Hippocampal formation (tissue), 2 donors: ENCODE results near the gene PLA2G7.

Experiments
- DNase-seq, 2 donors: peaks; one replicate each; lab custom pipeline; 2025; lab: John Stamatoyannopoulos, UW

The PLA2G7 gene

DNA sequence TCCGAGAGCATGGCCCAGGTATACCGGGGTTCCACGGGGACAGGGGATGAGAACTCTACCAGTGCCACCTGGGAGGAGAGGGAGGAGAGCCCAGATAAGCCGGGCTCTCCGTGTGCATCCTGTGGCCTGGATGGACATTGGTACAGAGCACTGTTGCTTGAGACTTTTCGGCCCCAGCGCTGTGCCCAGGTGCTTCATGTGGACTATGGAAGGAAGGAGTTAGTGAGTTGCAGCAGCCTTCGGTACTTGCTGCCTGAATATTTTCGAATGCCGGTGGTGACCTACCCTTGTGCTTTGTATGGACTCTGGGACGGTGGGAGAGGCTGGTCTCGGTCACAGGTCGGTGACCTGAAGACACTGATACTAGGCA lies 46.2 kb downstream of the PLA2G7 start:
- no peak for DNase-seq

DNA sequence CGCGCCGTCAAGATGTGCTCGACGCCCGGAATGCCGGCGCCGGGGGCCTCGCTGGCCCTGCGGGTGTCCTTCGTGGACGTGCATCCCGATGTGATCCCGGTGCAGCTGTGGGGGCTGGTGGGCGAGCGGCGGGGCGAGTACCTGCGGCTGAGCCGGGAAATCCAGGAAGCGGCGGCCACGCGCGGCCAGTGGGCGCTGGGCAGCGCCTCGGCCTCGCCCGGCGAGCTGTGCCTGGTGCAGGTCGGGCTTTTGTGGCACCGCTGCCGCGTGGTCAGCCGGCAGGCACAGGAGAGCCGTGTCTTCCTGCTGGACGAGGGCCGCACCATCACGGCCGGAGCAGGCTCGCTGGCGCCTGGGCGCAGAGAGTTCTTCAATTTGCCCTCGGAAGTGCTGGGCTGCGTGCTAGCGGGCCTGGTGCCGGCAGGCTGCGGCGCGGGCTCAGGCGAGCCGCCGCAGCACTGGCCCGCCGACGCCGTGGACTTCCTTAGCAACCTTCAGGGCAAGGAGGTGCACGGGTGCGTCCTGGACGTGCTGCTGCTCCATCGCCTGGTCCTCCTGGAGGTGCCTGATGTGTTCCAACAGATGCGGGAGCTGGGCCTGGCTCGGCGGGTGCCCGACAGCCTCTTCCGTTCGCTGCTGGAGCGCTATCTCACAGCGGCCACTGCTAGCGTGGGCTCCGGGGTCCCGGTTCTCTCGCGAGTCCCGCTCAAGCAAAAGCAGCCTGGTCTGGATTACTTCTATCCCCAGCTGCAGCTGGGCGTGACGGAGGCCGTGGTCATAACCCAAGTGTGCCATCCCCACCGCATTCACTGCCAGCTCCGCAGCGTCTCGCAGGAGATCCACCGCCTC lies 46.8 kb downstream of the PLA2G7 start:
- no peak for DNase-seq

DNA sequence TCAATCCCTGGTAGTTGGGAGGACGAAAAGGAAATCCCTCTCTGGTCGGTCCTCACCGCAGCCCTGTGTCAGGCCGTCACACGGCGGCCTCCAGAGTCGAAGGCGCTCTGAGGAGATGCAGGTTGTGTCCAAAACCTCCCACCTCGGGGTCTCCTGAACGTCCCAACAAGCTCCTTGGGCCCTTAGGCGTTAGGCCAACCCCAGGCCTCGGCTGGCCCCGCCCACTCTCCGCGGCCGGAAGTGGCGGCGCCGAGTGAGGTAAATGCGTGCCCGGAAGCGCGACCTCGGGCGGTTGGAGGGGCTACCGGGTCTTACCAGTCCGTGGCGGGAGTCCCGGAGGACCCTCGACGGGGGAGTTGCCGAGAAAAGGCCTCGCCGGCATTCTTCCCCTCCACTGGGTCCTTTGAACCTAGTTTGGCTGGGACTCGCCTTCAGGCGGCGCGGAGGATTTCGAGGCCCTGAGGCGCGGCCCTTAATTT lies 47.5 kb downstream of the PLA2G7 start, which contains the start of gene TDRD6:
TSS of gene TDRD6 (plus strand) at position 267 of the 479 bp plus-strand sequence. CDS start 244 bp downstream, outside the sequence.
- DNase-seq, result no peak

DNA sequence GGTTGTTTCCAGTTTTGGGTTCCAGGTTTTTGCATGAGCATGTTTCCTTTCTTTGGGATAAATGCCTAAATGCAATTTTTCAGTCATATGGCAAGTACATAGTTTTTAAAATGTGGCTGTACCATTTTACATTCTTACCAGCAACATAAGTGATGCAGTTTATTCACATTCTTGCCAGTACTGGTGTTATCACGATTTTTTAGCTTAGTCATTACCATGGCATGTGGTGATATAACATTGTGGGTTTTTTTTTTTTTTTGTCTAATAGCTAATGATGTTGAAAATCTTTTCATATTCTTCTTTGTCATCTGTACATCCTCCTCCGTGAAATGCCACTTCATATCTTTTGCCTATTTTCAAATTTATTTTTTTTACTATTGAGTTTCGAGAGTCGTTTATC lies 50.4 kb downstream of the PLA2G7 start:
- DNase-seq, result no peak

DNA sequence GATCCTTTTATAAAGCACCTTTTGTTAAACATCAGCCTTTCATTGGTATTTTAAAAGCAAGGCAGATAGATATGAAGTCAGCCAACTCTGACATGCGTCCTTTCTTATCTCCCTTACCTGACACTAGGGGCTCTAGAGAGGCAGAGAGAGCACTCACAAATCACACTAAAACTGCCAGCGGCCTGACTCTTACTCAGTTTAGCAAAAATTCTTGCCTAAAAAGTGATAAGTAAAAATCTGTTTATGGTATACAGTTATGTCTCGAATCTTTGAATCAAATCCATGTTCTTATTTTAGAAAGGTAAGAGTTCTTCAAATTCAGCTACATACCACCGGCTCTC lies 57.9 kb downstream of the PLA2G7 start:
- DNase-seq, result no peak

DNA sequence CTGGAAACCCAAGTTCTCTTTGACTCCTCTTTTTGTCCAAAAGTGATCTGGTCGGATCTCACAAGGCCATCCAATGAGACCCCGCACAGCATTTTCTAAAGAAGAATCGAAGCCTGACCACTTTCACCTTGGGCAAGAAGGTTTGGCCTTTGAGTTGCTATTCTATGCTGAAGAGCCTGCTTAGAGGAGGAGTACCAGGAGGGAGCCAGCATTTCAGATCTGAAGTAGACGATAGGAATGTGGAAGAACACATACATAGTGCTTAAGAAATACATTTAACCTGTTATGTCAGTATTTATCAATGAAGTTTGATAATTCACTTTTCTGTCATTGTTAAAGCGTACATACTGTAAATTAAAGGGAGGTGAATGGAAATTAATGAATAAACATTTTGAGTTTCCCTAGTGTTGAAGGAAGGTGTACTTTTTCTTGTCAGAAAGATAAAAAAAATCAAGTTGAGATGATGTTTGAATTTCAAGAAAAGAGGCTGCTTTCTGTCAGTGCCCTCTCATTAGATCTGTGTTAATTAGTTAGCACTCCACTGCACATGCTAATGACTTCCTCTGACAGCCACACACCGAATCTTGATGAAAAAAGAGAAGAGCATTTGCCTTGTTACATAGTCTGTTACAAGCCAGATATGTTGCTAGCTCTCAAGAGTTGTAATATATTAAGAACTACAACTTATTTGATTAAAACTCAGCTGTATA lies 58.4 kb downstream of the PLA2G7 start:
- no peak for DNase-seq

DNA sequence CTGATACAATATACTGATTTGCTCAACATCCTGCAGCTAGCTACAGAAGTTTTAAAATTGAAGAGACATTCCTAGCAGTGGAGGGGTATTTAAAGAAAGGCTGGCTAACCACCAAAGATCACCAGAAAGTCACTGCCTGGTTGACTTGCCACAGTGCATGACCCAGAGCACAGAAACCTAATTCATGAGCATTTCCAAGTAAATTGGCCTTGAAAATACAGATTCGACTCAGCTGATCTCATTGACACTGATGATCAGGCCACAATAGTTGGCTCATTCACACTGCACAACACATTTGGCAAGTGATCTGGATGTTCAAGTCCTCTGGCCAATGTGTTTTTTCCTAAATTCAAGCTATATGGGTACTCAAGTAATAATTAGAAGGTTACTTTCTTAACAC lies 60.8 kb downstream of the PLA2G7 start:
- DNase-seq, result no peak

DNA sequence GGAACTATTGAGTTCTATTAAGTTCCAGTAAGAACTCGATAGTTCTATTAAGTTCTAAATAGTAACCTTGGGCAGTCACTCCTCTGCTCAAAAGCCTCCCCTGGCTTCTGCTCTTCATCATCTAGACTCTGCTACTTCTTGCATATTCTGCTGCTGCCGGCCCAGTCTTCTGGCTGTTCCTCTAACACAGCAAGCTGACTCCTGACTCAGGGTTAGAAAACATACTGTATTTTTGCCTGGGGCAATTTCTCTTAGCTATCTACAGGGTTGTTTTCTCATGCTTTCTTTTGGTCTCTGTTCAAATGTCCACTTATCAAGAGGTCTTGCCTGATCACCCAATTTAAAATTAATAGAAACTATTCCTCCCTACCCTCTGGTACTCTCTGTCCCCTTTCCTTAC lies 67.8 kb downstream of the PLA2G7 start:
- DNase-seq, result no peak

DNA sequence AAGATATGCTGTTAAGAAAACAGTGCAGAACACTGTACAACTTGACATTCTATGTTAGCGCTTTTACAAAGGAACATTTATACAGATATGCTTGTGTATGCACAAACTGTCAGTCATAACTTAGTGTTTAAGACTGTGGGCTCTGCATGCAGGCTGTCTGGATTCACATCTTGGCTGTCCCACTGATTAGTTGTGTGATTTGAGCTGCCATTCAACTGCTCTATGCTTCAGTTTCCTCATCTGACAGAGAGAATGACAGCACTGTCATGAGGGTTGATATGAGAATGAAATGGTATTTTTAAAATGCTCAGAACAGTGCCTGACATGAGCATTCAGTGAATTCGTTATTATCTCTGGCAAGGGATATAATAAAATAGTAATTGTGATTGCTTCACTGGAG lies 73.7 kb downstream of the PLA2G7 start:
- no peak for DNase-seq

DNA sequence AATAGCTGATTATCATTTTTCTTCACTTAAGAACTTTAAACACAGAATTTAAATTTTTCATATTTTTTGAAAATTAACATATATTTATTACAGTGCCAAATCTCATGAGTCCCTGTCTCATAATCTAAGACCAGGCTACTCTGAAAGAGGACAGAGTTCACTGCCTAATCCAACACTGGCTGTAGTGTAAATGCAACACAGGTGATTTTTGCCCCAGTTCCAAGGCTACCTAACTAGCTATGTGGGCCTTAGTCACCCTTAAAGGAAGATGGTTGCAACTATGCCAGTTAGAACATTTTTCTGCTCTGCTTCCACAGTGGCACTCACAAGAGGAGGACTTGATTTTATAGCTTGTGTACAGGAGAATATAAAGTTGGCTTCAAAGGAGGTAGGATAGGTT lies 77.5 kb downstream of the PLA2G7 start:
- DNase-seq, result no peak

DNA sequence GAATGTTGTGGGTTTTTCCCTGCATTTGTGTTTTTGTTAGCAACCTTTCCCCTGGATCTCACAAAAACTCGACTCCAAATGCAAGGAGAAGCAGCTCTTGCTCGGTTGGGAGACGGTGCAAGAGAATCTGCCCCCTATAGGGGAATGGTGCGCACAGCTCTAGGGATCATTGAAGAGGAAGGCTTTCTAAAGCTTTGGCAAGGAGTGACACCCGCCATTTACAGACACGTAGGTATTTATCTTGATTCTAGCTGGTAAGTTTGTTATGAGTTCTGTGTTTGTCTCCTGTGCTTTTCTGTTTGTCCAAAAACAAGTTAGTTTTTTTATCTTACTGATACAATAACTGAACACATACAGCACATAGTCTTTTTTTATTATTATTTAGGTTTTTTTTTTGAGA lies 79.4 kb downstream of the PLA2G7 start:
- DNase-seq, result no peak
